ENCODE data around the gene LRRC45. TPM values are rescaled to one million over a fixed set of nuclear protein-coding genes. Genes with fewer than 3 reads are reported as not detected.

LRRC45 gene
- total and polyA plus RNA-seq, 9 of the 15 experiments (the other 6 are each of a cell fraction or from before 2014, with no cell fraction given), result 3.5 to 21.5 (median 11.2) TPM; not detected in 2

GRCh38 chr17:81993729-81994592 lies 29.1 kb upstream of the LRRC45 start:
- Histone ChIP-seq H2AFZ (ENCODE audit: low read depth, low read length) (no peak overlapping the region), H3K79me2 (ENCODE audit: control insufficient read depth, insufficient read depth, low read length) (no peaks in the 10 kb centered on the region), H3K4me2 (ENCODE audit: insufficient read depth, low read length) (no peak overlapping the region), H3K4me3 (no peak overlapping the region), H3K4me1 (replicated peaks in 1 of 2; ENCODE audit: control insufficient read depth in 2 of 2, insufficient read depth in 2 of 2, low read length in 2 of 2) (peaks cover 0 to 58% of the 10 kb centered on the region in 2 experiments; a peak in 2 of 5 replicates), H3K9me3 (replicated peaks; ENCODE audit: control insufficient read depth, insufficient read depth, low read depth, low read length) (no peaks in the 10 kb centered on the region), H3K27ac (ENCODE audit: extremely low read depth, low read depth, low read length) (no peak overlapping the region), H3K9me1 (ENCODE audit: control insufficient read depth, insufficient read depth, low read length) (peaks cover 3% of the 10 kb centered on the region), H4K20me1 (replicated peaks; ENCODE audit: control insufficient read depth, insufficient read depth, low read length) (no peaks in the 10 kb centered on the region), H3K9ac (ENCODE audit: insufficient read depth in 1 of 2, low read depth in 2 of 2, low read length in 2 of 2) (peak overlapping the region in 1 of 2 experiments; percentile 74; a peak in 2 of 4 replicates), H3K27me3 (ENCODE audit: control insufficient read depth in 2 of 2, insufficient read depth in 2 of 2, low read length in 2 of 2) (no peaks in the 10 kb centered on the region), H3K36me3 (ENCODE audit: control insufficient read depth, insufficient read depth, low read length) (peaks cover 10% of the 10 kb centered on the region; the same call in 1 of the 3 replicates)
- FAIRE-seq (no peak), DNase-seq (ENCODE audit: extremely low read depth in 1 of 4, low spot score in 3 of 4) (no peak), ATAC-seq (no peak)
- ChIA-PET POLR2A (interaction anchor here (0.7 kb wide), 2 partner anchors 27 to 29 kb away, joined by 3 read pairs; partner anchors contain the start of gene LRRC45), CTCF (ENCODE audit: low intra/inter-chr PET ratio) (no interaction called here)
- 87% methylated on average over 36 of the region's 37 CpGs for WGBS (ENCODE audit: insufficient coverage, low coverage, missing lambda C conversion rate)
- intact Hi-C loops (cut with micrococcal nuclease), result no loop called here
- no TSS peak for BruUV-seq (replicated peaks)
- in situ Hi-C loops (cut with MboI), result no loop called here
- TF ChIP-seq ETS1 (conservative IDR thresholded peaks at IDR 0.05; ENCODE audit: control insufficient read depth, low read depth, low read length), result no peak
- no peak for TF ChIP-seq CREB3L1 (IDR thresholded peaks at IDR 0.05; ENCODE audit: borderline replicate concordance, low read depth)
- TF ChIP-seq CHD7 (IDR thresholded peaks at IDR 0.05; ENCODE audit: low read depth, low read length), result no peak
- TF ChIP-seq TAF1 (IDR thresholded peaks at IDR 0.05; ENCODE audit: control insufficient read depth, extremely low read depth, insufficient read depth, low read length, severe bottlenecking), result no peak
